ENCODE measurements around the gene SPON1.

The SPON1 gene

DNA sequence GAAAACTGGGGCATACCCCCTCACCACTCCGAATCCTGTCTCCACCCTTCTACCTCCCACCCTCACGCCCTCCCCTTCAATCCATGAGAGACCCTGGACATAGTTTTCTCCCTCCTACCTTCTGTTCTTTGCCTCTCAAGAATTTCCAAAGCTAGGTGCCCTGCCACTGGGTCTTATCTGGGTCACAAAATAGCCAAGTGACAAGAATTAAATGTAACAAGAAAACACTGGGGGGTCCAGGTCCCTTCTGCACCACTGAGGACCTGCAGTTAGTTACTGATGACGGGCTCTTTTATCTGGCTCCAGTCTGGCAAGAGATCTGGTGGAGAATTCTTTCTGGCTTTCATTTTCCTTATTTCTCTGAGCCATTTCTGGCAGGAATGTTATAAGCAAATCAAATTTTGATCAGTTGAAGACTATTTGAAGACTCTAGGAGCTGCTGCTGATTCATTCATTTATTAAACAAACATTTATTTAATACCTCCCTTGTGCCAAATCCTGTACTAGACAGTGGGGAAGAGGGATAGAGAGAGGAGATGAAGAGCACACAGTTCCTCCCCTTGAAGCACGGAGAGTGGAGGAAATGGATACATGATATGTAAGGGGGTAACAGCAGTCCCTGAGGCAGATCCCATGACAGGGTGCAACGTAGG lies 261.2 kb downstream of the SPON1 start:
- DNase-seq (ENCODE audit: low spot score), result no peak
- no peak for TF ChIP-seq CTCF (IDR thresholded peaks at IDR 0.05; ENCODE audit: extremely low read depth, missing control alignments)

DNA sequence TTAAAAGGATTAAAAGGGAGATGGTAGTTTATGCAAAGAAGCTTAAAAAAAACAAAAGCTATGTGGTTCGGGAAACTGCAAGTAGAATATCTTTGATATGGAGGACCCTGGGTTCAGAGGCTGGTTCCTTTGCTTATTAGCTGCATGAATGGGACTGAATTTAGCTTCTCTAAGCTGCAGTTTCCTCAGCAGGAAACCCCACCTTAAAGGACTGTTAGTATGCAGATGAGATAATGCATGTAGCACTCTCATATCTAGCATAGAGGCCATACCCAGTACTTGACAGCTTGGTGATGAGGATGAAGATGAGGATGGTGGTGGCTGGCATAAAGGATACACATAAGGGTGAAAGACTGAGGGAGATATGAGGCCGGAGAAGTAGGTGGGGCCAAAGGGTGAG lies 261.9 kb downstream of the SPON1 start:
- TF ChIP-seq CTCF (IDR thresholded peaks at IDR 0.05; ENCODE audit: extremely low read depth, missing control alignments), result no peak

DNA sequence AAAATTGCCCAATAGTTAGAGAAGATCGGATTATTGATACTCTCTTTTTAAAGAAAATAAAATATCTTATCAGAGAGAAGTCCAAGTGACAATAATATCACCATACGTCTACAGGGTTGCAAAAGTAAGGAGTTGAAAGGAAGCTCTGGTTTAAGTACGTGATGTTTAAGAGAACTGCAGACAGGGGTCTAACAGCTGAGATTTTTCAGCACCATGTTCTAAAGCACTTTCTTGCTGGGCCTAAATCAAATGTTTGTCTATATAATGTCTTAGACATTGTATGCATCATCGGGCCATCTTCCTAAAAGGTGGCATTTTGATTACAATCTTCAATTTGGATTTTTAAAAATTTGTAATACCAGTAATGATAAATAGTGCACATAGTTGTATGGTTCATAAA lies 263.1 kb downstream of the SPON1 start:
- DNase-seq (ENCODE audit: low spot score), result no peak
- TF ChIP-seq CTCF (IDR thresholded peaks at IDR 0.05; ENCODE audit: extremely low read depth, missing control alignments), result no peak

More for the DNA sequence above, 261.9 kb downstream of the SPON1 start:
- DNase-seq (ENCODE audit: low spot score), result no peak

GRCh38 chr11:14228356-14228755 lies 265.8 kb downstream of the SPON1 start:
- no peak for TF ChIP-seq CTCF (IDR thresholded peaks at IDR 0.05; ENCODE audit: extremely low read depth, missing control alignments)
- DNase-seq (ENCODE audit: low spot score), result no peak

GRCh38 chr11:14229472-14229871 lies 266.9 kb downstream of the SPON1 start:
- no peak for TF ChIP-seq CTCF (IDR thresholded peaks at IDR 0.05; ENCODE audit: extremely low read depth, missing control alignments)

DNA sequence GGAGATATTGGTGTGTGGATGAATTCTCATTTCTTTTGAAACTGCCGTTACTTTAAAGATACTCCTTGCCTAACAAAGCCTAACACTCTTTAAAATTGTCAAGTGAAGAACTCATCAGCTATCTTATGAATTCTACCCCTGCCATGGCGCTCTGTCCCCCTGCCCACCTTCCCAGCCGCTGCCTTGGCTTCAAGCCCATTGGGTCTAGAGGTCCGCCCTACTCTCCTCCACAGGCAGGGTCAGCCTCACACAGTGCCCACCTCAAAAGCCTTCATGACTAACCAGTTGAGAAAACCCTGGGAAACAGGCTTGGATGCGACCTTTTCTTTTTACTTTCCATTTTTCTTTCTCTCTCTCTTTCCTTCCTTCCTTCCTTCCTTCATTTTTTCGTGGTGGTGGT lies 267.9 kb downstream of the SPON1 start:
- no peak for TF ChIP-seq CTCF (IDR thresholded peaks at IDR 0.05; ENCODE audit: extremely low read depth, missing control alignments)
- DNase-seq (ENCODE audit: low spot score), result no peak

More at GRCh38 chr11:14229472-14229871, 266.9 kb downstream of the SPON1 start:
- no peak for DNase-seq (ENCODE audit: low spot score)

DNA sequence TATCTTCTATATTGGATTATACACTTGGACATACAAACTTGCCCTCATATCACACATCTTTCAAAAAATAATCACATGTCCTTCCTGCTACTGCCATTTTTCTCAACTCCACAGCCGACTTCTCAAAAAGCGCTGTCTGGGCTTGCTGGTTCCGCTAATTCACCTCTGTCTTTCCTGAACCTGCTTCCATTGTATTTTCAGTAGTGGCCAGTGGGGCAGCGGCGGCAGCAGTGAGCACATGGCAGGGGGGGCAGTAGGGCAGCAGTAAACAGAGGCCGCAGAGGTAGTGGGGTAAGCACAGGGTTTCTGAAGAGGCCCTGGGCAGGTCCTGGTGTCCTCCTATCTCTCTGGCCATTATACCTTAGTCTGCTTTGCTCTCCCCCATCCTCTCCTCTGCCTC lies 270.1 kb downstream of the SPON1 start:
- DNase-seq (ENCODE audit: low spot score), result no peak
- no peak for TF ChIP-seq CTCF (IDR thresholded peaks at IDR 0.05; ENCODE audit: extremely low read depth, missing control alignments)

All from GM20000 (cell line).